HG02588 (cell line): Measurements from ENCODE around the gene EHBP1.
"Not testable (repeated sequence)": the region's sequence is repeated elsewhere in the genome, so short reads cannot be mapped to it uniquely, and the experiment has no call there.

ENCODE experiments used
- ATAC-seq: cut with Tn5 transposase; IDR thresholded peaks from one replicate; pipeline ENCODE4 v1.9.1; 2021; ENCODE audit warnings: mild to moderate bottlenecking, moderate library complexity; ENCODE audit not compliant: unreplicated experiment

The EHBP1 gene

GRCh38 chr2:63003351-63003750 lies 297.8 kb downstream of the EHBP1 start:
- no peak for ATAC-seq

- ATAC-seq = no peak
Observed at GRCh38 chr2:63007813-63008458, 302.4 kb downstream of the EHBP1 start.

- ATAC-seq = no peak
Observed at GRCh38 chr2:63008838-63009237, 303.3 kb downstream of the EHBP1 start.

GRCh38 chr2:63009490-63009889 lies 304.0 kb downstream of the EHBP1 start:
- ATAC-seq = no peak

GRCh38 chr2:63012541-63012940 lies 307.0 kb downstream of the EHBP1 start:
- ATAC-seq = no peak

GRCh38 chr2:63013438-63013837 lies 307.9 kb downstream of the EHBP1 start:
- ATAC-seq = no peak

GRCh38 chr2:63015389-63015788 lies 309.9 kb downstream of the EHBP1 start:
- no peak for ATAC-seq

GRCh38 chr2:63018439-63018838 lies 312.9 kb downstream of the EHBP1 start:
- ATAC-seq = no peak

- ATAC-seq = not testable (repeated sequence)
Observed at GRCh38 chr2:63019686-63020085, 314.2 kb downstream of the EHBP1 start.

GRCh38 chr2:63023444-63023843 lies 317.9 kb downstream of the EHBP1 start:
- no peak for ATAC-seq

- ATAC-seq = no peak
Observed at GRCh38 chr2:63027220-63027619, 321.7 kb downstream of the EHBP1 start.

GRCh38 chr2:63029058-63029457 lies 323.5 kb downstream of the EHBP1 start:
- no peak for ATAC-seq

GRCh38 chr2:63034526-63034925 lies 329.0 kb downstream of the EHBP1 start:
- ATAC-seq = no peak

GRCh38 chr2:63035169-63035568 lies 329.7 kb downstream of the EHBP1 start:
- no peak for ATAC-seq

- no peak for ATAC-seq
Observed at GRCh38 chr2:63035660-63036059, 330.1 kb downstream of the EHBP1 start.

- no peak for ATAC-seq
Observed at GRCh38 chr2:63038034-63038433, 332.5 kb downstream of the EHBP1 start.

GRCh38 chr2:63040586-63040985 lies 335.1 kb downstream of the EHBP1 start:
- no peak for ATAC-seq

GRCh38 chr2:63041592-63041991 lies 336.1 kb downstream of the EHBP1 start:
- ATAC-seq = no peak

- no peak for ATAC-seq
Observed at GRCh38 chr2:63044362-63045327, 339.1 kb downstream of the EHBP1 start.

GRCh38 chr2:63046552-63046951 lies 341.0 kb downstream of the EHBP1 start:
- no peak for ATAC-seq

GRCh38 chr2:63046961-63047320 lies 341.4 kb downstream of the EHBP1 start:
- no peak for ATAC-seq
